Esophagus muscularis mucosa (tissue), 4 donors: ENCODE data around the gene WNT9A. TPM values are rescaled to one million over a fixed set of nuclear protein-coding genes. Genes with fewer than 3 reads are reported as not detected.

Source experiments
- DNase-seq: peaks from one replicate; pipeline ENCODE4 v3.0.0-alpha.2; 2017; ENCODE audit errors: extremely low spot score
- H3K27ac ChIP-seq, 4 donors: fragments of 200-600 bp; sonication (generic); replicated peaks in 1 of 4; 1 replicate in 3 of 4; 2 replicates in 1 of 4; pipeline ENCODE4 v1.5.1; 2016 to 2019; ENCODE audit warnings: mild to moderate bottlenecking in 1 of 4
- H3K27me3 ChIP-seq, 4 donors: fragments of 200-600 bp; sonication (generic); one replicate each; pipeline versions ENCODE4 v1.5.1 to v1.6.0; 2016 to 2019
- H3K36me3 ChIP-seq, 4 donors: fragments of 200-600 bp; sonication (generic); one replicate each; pipeline ENCODE4 v1.5.1; 2016 to 2019
- H3K4me1 ChIP-seq, 4 donors: fragments of 200-600 bp; sonication (generic); one replicate each; pipeline ENCODE4 v1.5.1; 2016 to 2019
- H3K4me3 ChIP-seq, 4 donors: fragments of 200-600 bp; sonication (generic); 1 replicate in 2 of 4; 2 replicates in 2 of 4; pipeline ENCODE4 v1.5.1; 2016 to 2019; ENCODE audit warnings: mild to moderate bottlenecking in 4 of 4, moderate library complexity in 1 of 4
- H3K9me3 ChIP-seq, 4 donors: fragments of 200-600 bp; sonication (generic); 1 replicate in 3 of 4; 2 replicates in 1 of 4; pipeline ENCODE4 v1.5.1; 2016 to 2019
- CTCF ChIP-seq, 3 experiments: fragments of 200-600 bp in 2 of 3; fragments of 450-650 bp in 1 of 3; sonication (generic) in 2 of 3; IDR thresholded peaks; one replicate each; pipeline ENCODE4 v1.5.1; 2017 to 2019; ENCODE audit warnings: antibody characterized with exemption in 3 of 3, mild to moderate bottlenecking in 2 of 3, moderate library complexity in 1 of 3
- EP300 ChIP-seq: sonication (generic); formaldehyde crosslinking; IDR thresholded peaks from one replicate; pipeline ENCODE4 v1.6.1; 2017; ENCODE audit warnings: antibody characterized with exemption
- POLR2A ChIP-seq: fragments of 450-650 bp; IDR thresholded peaks from one replicate; pipeline ENCODE4 v1.6.1; 2017; ENCODE audit warnings: antibody characterized with exemption, moderate library complexity, mild to moderate bottlenecking, low read depth
- POLR2AphosphoS5 ChIP-seq, 2 donors: sonication (generic); formaldehyde crosslinking; IDR thresholded peaks; one replicate each; pipeline ENCODE4 v1.6.1; 2017; ENCODE audit warnings: antibody characterized with exemption in 2 of 2
- WGBS: methylation state at CpG from one replicate; pipeline ENCODE4 v1.1.5; 2018; 5-methylcytosine and 5-hydroxymethylcytosine counted together
- intact Hi-C: fragments of 100-400 bp; cut with DNase I; formaldehyde crosslinking; loops from one replicate; pipeline ENCODE4 v1.15.1; 2023
- total RNA-seq, 4 donors: library from RNA; depleted of rRNA; stranded (reverse); fragments of >200 nt; gene quantifications; one replicate each; pipeline versions ENCODE4 v1.1.0 to v1.2.1, GENCODE V29; 2016

Gene WNT9A
- total RNA-seq, 4 donors from 2014 or later: 7.5 to 18.1 (median 14.4) TPM

- DNase-seq: no peak
- intact Hi-C loops: no loop called here
- Histone ChIP-seq H3K9me3 (peaks cover 0 to 12% (median 7%) of the 10 kb centered on the region in 4 donors), H3K4me3 (no peak overlapping the region), H3K4me1 (no peaks in the 10 kb centered on the region), H3K36me3 (no peaks in the 10 kb centered on the region), H3K27me3 (peaks cover 0 to 72% (median 12%) of the 10 kb centered on the region in 4 donors), H3K27ac (no peak overlapping the region)
- TF ChIP-seq POLR2A: no peak
- 60% methylated on average over 2 of the region's 2 CpGs for WGBS
Measured at GRCh38 chr1:227958617-227959324, 11.0 kb upstream of the WNT9A start.

GRCh38 chr1:227955808-227956207 is 8.1 kb upstream of the WNT9A start:
- TF ChIP-seq POLR2A: no peak
- no peak for TF ChIP-seq CTCF (IDR thresholded peaks at IDR 0.05)
- TF ChIP-seq POLR2AphosphoS5 (IDR thresholded peaks at IDR 0.05): no peak
- TF ChIP-seq EP300: no peak
- DNase-seq: no peak
- Histone ChIP-seq H3K4me1 (no peaks in the 10 kb centered on the region), H3K4me3 (no peak overlapping the region), H3K27me3 (peaks cover 0 to 70% (median 12%) of the 10 kb centered on the region in 4 donors), H3K9me3 (peaks cover 0 to 12% (median 7%) of the 10 kb centered on the region in 4 donors), H3K27ac (no peak overlapping the region), H3K36me3 (no peaks in the 10 kb centered on the region)
- intact Hi-C loops: no loop called here

- Histone ChIP-seq H3K27me3 (peaks cover 0 to 59% (median 12%) of the 10 kb centered on the region in 4 donors), H3K27ac (no peak overlapping the region), H3K4me3 (no peak overlapping the region), H3K4me1 (peaks cover 0 to 4% (median 0%) of the 10 kb centered on the region in 4 donors), H3K36me3 (no peaks in the 10 kb centered on the region), H3K9me3 (peaks cover 0 to 12% (median 7%) of the 10 kb centered on the region in 4 donors)
- TF ChIP-seq POLR2A (no peak), POLR2AphosphoS5 (IDR thresholded peaks at IDR 0.05) (no peak), CTCF (IDR thresholded peaks at IDR 0.05) (no peak), EP300 (no peak)
- no peak for DNase-seq
- intact Hi-C loops: no loop called here
- 24% methylated on average over 4 of the region's 4 CpGs for WGBS
Measured at GRCh38 chr1:227954163-227954850, 6.6 kb upstream of the WNT9A start.

GRCh38 chr1:227953022-227953412 is 5.3 kb upstream of the WNT9A start:
- WGBS: 78% methylated on average over 3 of the region's 3 CpGs
- Histone ChIP-seq H3K4me3 (no peak overlapping the region), H3K9me3 (peaks cover 0 to 12% (median 7%) of the 10 kb centered on the region in 4 donors), H3K27ac (no peak overlapping the region), H3K36me3 (no peaks in the 10 kb centered on the region), H3K27me3 (peaks cover 0 to 54% (median 11%) of the 10 kb centered on the region in 4 donors), H3K4me1 (peaks cover 3 to 16% (median 13%) of the 10 kb centered on the region in 4 donors)
- no peak for DNase-seq
- TF ChIP-seq POLR2A (no peak), EP300 (no peak), POLR2AphosphoS5 (IDR thresholded peaks at IDR 0.05) (no peak), CTCF (IDR thresholded peaks at IDR 0.05) (no peak)
- intact Hi-C loops: no loop called here

GRCh38 chr1:227952374-227953021 is 4.8 kb upstream of the WNT9A start:
- no peak for TF ChIP-seq EP300
- TF ChIP-seq POLR2AphosphoS5 (IDR thresholded peaks at IDR 0.05): no peak
- TF ChIP-seq POLR2A: no peak
- TF ChIP-seq CTCF (IDR thresholded peaks at IDR 0.05): no peak
- Histone ChIP-seq H3K4me3 (no peak overlapping the region), H3K9me3 (peaks cover 0 to 12% (median 7%) of the 10 kb centered on the region in 4 donors), H3K27ac (no peak overlapping the region), H3K27me3 (peaks cover 0 to 51% (median 9%) of the 10 kb centered on the region in 4 donors), H3K4me1 (peaks cover 3 to 17% (median 16%) of the 10 kb centered on the region in 4 donors), H3K36me3 (no peaks in the 10 kb centered on the region)
- intact Hi-C loops: no loop called here
- DNase-seq: no peak
- WGBS: 68% methylated on average over 11 of the region's 18 CpGs
